GM19099 (cell line): Measurements from ENCODE around the gene LTBP1.

Experiments used
- POLR2A ChIP-seq: IDR thresholded peaks from 3 replicates; pipeline ENCODE4 v1.6.1; 2011; ENCODE audit warnings: low read depth; ENCODE audit not compliant: insufficient read length; ENCODE audit errors: extremely low read depth

The LTBP1 gene

DNA sequence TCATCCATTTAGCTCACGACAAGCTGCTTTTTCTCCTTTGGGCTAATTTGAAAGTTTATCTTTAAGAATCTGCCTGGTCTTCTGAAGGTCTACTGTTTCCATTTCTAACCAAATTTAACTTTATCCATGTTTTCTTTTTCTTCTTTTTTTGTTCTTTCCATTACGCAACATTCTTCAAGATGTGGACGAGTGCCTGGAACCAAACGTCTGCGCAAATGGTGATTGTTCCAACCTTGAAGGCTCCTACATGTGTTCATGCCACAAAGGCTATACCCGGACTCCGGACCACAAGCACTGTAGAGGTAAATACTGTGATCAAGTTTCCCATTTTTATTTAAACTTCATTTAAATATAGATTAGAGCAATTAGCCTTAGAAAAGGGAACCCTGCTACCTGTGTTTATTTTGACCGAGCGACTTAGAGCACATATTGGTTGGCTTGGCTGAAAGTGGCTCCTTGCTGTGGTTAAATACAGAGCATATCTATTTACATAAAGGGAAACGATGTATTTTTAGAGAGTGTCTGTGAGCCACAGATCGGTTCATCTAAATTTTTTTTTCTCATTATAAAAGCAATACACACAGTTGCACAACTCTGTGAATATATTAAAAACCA lies 346.3 kb downstream of the LTBP1 start:
- no peak for TF ChIP-seq POLR2A

DNA sequence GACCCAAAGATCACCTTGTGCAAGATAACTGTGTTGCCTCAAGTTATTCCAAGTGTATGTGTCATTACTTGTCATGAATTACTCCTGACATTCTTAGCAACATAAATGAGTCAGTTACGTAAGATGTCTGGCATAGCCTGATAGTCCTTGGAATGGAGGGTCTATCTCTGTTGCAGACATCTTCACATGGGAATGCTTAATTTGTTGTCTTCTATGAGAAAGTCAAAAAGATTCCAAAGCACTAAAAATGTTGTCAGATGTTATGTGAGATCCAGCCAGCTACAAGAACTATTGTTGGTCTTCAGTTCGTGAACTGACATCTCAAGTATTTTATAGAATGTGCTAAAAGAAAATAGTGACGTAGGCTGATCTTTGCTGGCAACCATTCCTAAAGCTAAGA lies 351.5 kb downstream of the LTBP1 start:
- TF ChIP-seq POLR2A = no peak

DNA sequence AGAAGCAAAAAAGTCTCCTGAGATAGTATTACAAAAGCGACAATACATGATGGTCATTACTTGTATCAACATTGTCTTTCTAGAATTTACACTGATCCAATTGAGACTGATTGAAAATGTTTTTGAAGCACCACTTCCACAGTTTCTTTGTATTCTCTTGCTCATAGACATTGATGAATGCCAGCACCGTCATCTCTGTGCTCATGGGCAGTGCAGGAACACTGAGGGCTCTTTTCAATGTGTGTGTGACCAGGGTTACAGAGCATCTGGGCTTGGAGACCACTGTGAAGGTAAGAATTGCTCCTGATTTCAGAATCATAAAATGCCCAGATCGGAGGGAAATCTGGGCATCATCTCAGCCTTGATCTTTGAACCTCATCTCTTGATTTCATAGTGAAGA lies 354.6 kb downstream of the LTBP1 start:
- no peak for TF ChIP-seq POLR2A

DNA sequence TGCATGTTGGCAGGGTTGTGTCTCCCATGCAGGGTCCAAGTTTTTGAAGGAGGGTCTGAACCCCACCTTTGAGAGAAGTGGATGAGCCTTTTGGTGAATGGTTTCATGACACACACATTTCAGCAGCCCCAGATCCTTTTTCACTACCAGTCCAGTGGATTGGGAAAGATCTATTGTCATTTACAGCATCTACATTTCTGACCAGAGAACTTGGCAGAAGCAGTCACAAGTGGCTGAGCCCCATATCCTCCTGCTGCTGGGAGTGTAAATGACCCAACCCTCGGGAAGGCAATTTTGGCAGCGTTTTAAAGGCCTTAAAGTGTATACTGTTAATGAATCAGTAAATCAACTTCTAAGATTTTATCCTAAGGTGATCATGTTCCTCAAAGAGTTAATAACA lies 355.6 kb downstream of the LTBP1 start:
- TF ChIP-seq POLR2A = no peak

DNA sequence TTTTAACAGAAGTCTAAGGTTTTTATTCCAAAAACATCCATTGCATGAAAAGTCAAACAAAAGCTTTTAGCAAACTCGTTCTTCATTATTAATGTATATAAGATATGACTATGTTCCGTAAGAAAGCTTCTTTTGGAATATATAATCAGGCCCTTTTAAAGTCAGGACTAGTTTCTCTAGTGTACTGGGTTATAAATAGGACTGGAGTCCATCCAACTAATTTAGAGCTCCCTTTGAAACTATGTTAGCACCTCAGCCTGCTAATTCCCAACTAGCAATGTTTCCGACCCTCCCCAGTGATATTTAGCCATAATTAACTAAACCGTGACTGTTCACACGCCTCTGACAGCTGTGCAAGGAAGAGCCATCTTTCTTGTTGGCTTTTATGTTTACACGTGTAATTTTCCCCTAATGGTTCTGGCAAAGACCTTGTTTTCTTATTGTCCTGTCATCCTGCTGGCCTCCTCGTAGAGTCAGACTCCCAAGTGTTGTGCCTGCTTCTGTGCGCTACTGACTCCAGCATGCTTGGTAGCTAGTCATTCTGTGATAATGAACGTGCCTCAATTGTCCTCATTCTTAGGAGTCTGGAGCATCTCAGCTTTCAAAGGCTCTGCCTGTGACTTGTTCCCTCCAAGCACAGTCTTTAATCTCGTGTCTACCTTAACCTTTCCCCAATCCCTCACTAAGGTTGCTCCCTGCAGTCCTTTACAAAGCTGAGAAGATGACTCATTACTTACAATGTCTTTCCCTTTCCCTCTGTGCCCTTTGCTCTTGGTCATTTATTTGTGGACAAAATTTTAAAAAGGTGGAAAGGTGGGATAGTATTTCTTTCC lies 357.5 kb downstream of the LTBP1 start:
- no peak for TF ChIP-seq POLR2A

DNA sequence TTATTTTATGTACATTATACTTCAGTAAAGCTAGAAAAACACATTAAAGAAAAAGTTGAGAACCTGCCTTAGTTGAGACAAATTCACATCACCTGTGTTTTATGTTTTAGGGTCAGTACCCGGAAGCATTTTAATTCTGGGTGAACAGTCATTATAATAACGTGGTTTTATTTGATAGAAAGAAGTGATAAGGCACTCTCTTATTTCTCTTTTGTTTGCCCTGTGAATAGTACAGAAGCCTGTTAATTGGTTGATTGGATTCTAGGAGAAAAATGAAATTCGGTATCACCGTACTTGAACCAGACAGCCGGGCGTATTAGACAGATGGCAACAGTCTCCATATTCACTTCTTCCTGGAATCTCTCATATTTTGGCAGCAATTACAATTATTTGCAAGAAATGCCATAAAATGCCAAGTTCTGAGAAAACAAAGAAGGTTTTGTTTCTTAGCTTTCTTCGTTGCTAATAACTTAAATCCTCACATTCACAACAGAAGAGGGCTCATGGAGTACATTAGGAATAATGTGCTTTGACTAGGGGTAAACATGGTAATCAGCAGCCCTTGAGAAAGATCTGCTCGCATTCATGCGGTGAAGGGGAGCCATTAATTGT lies 361.0 kb downstream of the LTBP1 start:
- no peak for TF ChIP-seq POLR2A

DNA sequence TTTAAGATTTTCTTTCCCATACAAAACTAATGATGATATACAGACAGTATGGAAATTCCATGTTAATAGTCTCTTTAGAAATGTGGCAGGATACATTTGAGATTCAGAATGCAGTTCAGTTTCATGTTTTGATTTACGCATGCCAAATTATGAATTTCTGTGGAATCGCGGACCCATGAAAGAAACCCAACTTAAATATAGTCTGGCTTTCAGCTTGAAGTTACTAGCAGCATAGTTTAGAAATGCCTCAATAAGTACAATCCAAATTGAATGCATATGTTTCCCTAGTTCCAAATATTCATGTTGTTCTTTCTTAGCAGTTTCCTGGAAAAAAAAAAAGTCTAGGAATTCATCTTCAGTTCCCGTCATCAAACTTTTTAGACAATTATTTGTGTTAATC lies 365.6 kb downstream of the LTBP1 start:
- TF ChIP-seq POLR2A = no peak

DNA sequence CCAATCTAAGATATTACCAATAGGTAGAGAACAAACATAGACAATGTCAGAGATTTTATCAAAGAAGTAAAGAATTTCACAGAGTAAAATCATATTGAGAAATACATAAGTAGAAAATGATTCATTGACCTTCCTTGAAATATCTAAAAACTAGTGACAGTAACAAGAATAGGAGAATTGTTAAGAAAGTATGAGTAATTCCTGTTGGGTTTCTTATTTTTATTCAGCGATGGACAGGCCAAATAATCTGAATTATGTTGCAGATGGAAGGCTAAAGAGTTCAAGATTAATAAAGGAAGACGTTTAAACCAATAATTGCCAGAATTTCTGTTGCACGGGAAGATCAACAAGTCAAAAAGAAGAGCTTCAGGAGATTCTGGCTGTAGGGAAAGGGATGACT lies 366.3 kb downstream of the LTBP1 start:
- no peak for TF ChIP-seq POLR2A

DNA sequence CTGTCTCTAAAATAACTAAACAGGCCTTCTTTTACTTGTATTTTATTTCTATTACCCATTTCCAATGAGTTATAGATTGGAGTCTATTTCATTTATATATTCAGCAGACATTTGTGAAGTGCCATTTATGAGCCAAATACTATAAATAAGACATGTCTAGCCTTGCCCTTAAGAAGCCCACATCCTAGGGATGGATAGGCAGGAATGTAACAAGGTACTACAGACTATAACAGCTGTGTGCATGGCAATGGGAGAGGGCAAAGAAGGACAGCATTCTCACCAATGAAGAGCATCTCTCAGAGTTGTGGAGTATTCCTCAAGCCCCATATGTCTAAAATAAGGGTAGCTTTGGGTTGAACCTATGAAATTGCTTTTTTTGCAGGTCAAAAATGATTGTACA lies 367.8 kb downstream of the LTBP1 start:
- TF ChIP-seq POLR2A = no peak

DNA sequence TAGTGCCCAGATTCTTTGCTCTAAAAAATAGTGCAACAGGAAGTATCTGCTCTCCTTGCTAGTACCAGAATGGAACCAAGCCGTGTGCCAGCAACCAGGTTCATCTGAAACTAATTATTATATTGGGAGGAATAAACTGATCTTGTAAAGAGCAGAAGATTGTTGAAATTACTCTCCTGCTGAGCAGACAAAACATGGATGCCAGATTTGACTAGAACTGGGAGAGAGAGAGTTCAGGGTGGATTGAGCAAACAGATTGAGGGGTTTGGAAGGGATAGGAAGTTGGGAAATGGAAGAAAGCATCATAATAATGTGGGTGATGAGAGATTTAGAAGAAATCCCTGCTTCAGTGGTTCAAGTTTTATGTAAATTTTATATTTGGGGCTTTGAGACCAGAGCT lies 369.6 kb downstream of the LTBP1 start:
- no peak for TF ChIP-seq POLR2A

DNA sequence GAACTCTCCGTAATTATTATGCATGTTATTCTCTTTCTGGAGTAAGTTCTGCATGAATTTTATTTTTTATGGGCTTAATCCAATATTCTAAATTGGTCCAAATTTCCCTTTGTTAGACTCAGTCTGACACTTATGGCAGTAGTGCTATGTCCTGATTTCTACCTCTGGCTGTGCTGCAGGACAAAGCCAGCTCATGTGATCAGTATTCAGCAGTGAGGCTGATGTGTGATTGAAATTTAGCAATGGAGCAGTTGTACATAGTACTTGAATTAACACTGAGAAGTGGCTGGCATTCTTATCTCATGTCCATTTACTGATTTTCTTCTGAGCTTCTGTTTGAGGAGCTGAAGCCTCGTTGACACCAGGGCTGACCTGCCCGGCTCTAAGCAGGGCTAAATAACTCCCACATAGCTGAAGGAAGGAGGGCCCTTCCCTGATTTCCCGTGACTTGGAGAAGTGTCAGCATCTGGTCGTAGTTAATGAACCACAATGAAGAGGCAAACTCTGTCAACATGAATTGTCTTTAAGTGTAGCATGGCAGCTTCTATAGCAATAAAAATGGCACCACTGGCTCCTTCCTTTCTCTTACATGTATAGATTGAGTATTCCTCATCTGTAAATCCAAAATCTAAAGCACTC lies 370.7 kb downstream of the LTBP1 start:
- TF ChIP-seq POLR2A = no peak

DNA sequence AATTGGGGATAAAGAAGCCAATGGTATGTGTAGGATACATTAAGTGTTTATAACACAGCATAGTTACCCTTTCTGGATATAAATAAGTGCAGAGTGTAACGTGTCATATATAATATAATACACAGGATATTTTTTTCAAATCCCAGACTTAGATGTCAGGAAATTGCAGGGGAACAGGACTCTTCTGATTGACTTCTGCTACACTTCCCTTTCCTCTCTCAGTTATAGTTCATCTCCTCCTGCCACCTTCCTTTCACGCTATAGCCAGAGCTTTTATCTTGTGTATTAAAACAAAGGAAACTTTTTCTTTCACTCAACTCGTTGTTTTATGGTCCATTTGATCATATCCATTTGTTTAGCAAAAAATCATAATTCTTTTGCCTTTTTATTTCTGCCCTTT lies 371.7 kb downstream of the LTBP1 start:
- TF ChIP-seq POLR2A = no peak

DNA sequence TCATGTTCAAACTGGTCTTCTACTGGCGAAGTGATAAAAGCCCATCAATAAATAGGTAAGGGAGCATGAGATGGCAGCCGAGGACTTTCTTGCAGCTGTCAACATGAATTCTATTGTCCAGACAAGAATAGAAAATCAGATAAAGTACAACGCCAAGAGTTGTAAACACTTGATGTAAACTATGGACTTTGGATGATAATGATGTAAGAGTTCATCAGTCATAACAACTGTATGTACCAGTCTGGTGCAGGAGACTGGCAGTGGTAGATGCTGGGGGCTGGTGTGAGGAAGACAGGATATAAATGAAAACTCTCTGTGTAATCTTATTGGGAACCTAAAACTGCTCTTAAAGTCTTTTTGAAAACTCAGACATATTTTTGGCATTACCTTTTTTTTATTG lies 373.8 kb downstream of the LTBP1 start:
- no peak for TF ChIP-seq POLR2A

DNA sequence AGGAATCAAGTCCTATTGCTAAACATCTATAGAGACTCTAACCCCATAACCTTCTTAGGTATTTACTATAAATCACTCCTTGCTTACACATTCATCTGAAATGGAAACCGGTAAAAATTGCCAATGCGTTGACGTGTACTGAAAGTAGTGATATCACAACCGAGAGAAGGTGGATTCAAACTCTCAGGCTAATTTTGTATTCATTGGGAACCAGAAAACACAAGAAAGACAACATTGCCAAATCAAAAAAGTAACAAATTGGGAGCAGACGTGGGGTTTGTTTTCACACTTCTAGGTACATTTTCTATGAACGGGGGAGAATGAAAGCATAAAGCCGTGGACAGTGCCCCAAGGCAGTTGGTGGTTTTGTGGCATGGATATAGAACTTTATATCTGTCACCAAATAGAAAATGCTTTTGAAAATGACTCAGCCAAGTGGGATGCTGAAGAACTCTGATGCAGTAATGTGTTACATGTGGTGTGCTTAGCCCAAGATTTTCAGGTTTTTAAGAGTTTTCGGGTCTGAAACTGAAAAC lies 374.6 kb downstream of the LTBP1 start:
- no peak for TF ChIP-seq POLR2A

DNA sequence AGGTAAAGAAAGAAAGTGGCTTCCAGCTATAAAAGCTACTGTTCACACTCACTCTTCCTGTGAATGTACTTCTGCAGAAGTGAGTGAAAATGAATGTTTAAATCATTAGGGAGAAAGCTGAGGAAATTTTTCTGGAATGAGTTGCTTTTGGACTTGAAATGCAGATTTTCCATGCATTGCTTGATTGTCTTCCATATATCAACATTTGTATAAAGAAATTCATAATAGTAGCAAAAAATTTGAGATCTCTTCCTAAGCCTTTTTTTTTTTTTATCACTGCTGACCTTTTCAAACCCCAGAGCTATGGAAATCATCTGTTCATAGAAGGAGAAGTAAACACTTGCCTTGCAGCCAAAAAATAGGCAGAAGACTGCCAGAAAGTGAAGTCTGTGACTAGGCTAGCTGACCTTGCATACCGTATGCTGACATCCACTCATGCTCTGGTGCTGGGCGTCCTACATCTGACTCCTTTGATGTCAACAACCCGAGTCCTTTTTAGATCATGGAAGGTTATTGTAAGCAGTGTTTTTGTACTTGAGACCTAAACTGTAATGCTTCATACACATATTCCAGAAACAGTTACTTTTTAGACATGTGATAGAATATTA lies 375.2 kb downstream of the LTBP1 start:
- no peak for TF ChIP-seq POLR2A
